Measurements from ENCODE around the gene NOG.

The NOG gene

GRCh38 chr17:56597495-56597990 lies 4.0 kb downstream of the NOG start:
- DNase-seq (ENCODE audit: low read depth), result peak; percentile 60

GRCh38 chr17:56598466-56598865 lies 5.0 kb downstream of the NOG start:
- DNase-seq (ENCODE audit: low read depth), result peak; percentile 94

- DNase-seq (ENCODE audit: low read depth), result no peak
Observed at GRCh38 chr17:56599088-56599487, 5.6 kb downstream of the NOG start.

- no peak for DNase-seq (ENCODE audit: low read depth)
Observed at GRCh38 chr17:56599566-56599965, 6.1 kb downstream of the NOG start.

GRCh38 chr17:56600256-56600655 lies 6.8 kb downstream of the NOG start:
- no peak for DNase-seq (ENCODE audit: low read depth)

- DNase-seq (ENCODE audit: low read depth), result no peak
Observed at GRCh38 chr17:56601591-56601990, 8.1 kb downstream of the NOG start.

GRCh38 chr17:56602292-56603130 lies 9.0 kb downstream of the NOG start:
- DNase-seq (ENCODE audit: low read depth), result no peak

- no peak for DNase-seq (ENCODE audit: low read depth)
Observed at GRCh38 chr17:56603486-56604238, 10.2 kb downstream of the NOG start.

GRCh38 chr17:56604691-56605290 lies 11.3 kb downstream of the NOG start:
- no peak for DNase-seq (ENCODE audit: low read depth)

- no peak for DNase-seq (ENCODE audit: low read depth)
Observed at GRCh38 chr17:56608944-56609343, 15.4 kb downstream of the NOG start.

GRCh38 chr17:56610321-56610720 lies 16.8 kb downstream of the NOG start:
- DNase-seq (ENCODE audit: low read depth), result no peak

- DNase-seq (ENCODE audit: low read depth), result no peak
Observed at GRCh38 chr17:56613131-56613530, 19.6 kb downstream of the NOG start.

- DNase-seq (ENCODE audit: low read depth), result no peak
Observed at GRCh38 chr17:56614522-56614921, 21.0 kb downstream of the NOG start.

- no peak for DNase-seq (ENCODE audit: low read depth)
Observed at GRCh38 chr17:56616239-56616638, 22.7 kb downstream of the NOG start.

GRCh38 chr17:56623383-56623782 lies 29.9 kb downstream of the NOG start:
- no peak for DNase-seq (ENCODE audit: low read depth)

- no peak for DNase-seq (ENCODE audit: low read depth)
Observed at GRCh38 chr17:56624309-56624708, 30.8 kb downstream of the NOG start.

- no peak for DNase-seq (ENCODE audit: low read depth)
Observed at GRCh38 chr17:56624912-56625311, 31.4 kb downstream of the NOG start.

GRCh38 chr17:56629531-56630075 lies 36.1 kb downstream of the NOG start:
- peak; percentile 78 for DNase-seq (ENCODE audit: low read depth)

GRCh38 chr17:56630202-56630601 lies 36.7 kb downstream of the NOG start:
- no peak for DNase-seq (ENCODE audit: low read depth)

GRCh38 chr17:56633681-56634080 lies 40.2 kb downstream of the NOG start:
- no peak for DNase-seq (ENCODE audit: low read depth)

GRCh38 chr17:56635641-56636040 lies 42.1 kb downstream of the NOG start:
- peak; percentile 58 for DNase-seq (ENCODE audit: low read depth)

GRCh38 chr17:56636265-56636664 lies 42.8 kb downstream of the NOG start:
- DNase-seq (ENCODE audit: low read depth), result no peak

All from ELR (cell line).